Measurements from ENCODE around the gene PTPRE. TPM values are rescaled to one million over a fixed set of nuclear protein-coding genes. Genes with fewer than 3 reads are reported as not detected.

PTPRE gene
- total RNA-seq, 1 donor = 0.09 TPM

GRCh38 chr10:128049226-128050120 is 142.6 kb downstream of the PTPRE start:
- no peak for TF ChIP-seq CTCF (IDR thresholded peaks at IDR 0.05; ENCODE audit: insufficient read depth, low read length)
- H3K4me3 ChIP-seq (ENCODE audit: low read depth, low read length) = no peak overlapping the region
- no peak for DNase-seq (ENCODE audit: low read depth)

- TF ChIP-seq CTCF (IDR thresholded peaks at IDR 0.05; ENCODE audit: insufficient read depth, low read length) = no peak
- H3K4me3 ChIP-seq (ENCODE audit: low read depth, low read length) = no peak overlapping the region
- no peak for DNase-seq (ENCODE audit: low read depth)
Observed at GRCh38 chr10:128050121-128050516, 143.2 kb downstream of the PTPRE start.

DNA sequence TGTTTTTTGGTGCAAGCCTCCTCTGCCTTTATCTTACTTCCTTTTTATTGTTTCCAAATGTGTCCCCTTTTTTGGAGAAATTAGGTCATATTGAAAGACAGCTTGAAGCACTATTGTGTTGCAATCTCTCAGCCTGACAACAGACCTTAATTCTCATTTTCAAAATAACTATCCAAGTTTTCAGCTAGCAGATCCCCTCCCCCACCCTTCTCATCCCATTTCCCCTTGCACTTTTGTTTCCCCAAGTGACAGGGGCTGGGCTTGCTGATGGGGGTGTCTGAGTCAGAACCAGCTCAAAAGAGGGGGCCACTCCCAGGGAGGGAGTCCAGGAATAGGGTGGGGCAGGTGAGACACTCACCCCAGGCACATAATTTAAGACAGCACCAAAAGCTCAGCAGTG is 144.0 kb downstream of the PTPRE start:
- TF ChIP-seq CTCF (IDR thresholded peaks at IDR 0.05; ENCODE audit: insufficient read depth, low read length) = no peak
- H3K4me3 ChIP-seq (ENCODE audit: low read depth, low read length) = no peak overlapping the region
- DNase-seq (ENCODE audit: low read depth) = no peak

DNA sequence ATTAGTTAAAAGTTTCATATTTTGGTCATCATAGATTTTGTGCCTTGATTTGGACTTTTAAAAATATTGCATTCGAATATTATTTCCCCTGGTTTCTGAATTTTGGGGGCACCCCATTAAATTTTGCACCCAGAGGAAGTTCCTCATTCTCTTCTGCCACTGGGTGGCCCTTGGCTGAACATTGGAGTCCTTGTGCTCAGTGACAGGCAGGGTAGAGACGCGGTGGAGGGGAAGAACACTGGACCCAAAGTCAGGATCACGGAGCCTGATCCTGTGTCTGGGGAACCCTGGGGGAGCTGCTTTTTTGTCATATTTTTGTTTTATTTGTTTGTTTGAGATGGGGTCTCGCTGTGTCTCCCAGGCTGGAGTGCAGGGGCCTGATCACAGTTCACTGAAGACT is 144.6 kb downstream of the PTPRE start:
- DNase-seq (ENCODE audit: low read depth) = no peak
- TF ChIP-seq CTCF (IDR thresholded peaks at IDR 0.05; ENCODE audit: insufficient read depth, low read length) = no peak
- no peak overlapping the region for H3K4me3 ChIP-seq (ENCODE audit: low read depth, low read length)

DNA sequence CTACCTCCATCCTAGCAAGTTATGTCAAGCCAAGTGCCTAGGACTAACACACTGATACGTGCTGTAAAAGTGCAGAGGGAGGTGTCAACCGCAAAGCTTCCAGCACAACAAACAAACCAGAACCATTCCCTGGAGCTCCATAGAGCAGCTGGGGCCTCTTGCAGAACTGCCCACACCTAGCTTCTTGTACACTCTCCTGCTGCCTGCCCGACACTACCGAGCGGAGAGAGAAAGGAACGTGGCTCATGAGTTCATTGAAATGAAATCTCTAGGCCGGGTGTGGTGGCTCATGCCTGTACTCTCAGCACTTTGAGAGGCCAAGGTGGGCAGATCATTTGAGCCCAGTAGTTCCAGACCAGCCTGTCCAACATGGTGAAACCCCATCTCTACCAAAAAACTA is 145.8 kb downstream of the PTPRE start:
- no peak overlapping the region for H3K4me3 ChIP-seq (ENCODE audit: low read depth, low read length)
- DNase-seq (ENCODE audit: low read depth) = no peak
- no peak for TF ChIP-seq CTCF (IDR thresholded peaks at IDR 0.05; ENCODE audit: insufficient read depth, low read length)

GRCh38 chr10:128053356-128053755 is 146.5 kb downstream of the PTPRE start:
- no peak for TF ChIP-seq CTCF (IDR thresholded peaks at IDR 0.05; ENCODE audit: insufficient read depth, low read length)
- no peak for DNase-seq (ENCODE audit: low read depth)
- H3K4me3 ChIP-seq (ENCODE audit: low read depth, low read length) = no peak overlapping the region

Data from fibroblast of the aortic adventitia (primary cell).